ENCODE measurements around the gene ESYT3. TPM values are rescaled to one million over a fixed set of nuclear protein-coding genes. Genes with fewer than 3 reads are reported as not detected.

Gene ESYT3
- total and polyA plus RNA-seq, 2 of the 8 experiments (the other 6 are each of a cell fraction or from before 2014, with no cell fraction given), result 4.4 to 7.3 TPM

DNA sequence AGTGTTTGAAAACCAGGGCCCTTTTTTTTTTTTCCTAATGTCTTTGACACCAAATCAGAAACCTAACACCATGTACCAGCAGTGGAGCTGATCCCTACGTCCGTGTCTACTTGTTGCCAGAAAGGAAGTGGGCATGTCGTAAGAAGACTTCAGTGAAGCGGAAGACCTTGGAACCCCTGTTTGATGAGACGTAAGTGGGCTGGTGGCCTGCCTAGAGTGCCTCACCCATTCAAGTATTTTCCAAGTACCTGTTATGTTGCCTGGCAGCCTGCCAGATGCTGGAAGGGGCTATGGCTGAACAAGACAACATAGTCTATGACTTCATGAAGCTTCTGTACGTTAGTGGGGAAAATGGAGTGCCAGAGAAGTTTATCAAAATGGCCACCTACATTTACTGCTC lies 39.7 kb downstream of the ESYT3 start:
- Histone ChIP-seq H3K4ac (replicated peaks; ENCODE audit: insufficient read length, low read depth, low read length) (no peak overlapping the region), H3K23me2 (ENCODE audit: low read depth, low read length) (no peaks in the 10 kb centered on the region), H4K20me1 (replicated peaks in 1 of 2; ENCODE audit: control insufficient read depth in 1 of 2, insufficient read depth in 2 of 2, low read length in 2 of 2) (no peaks in the 10 kb centered on the region), H2BK20ac (ENCODE audit: low read length) (no peak overlapping the region), H3K9me3 (ENCODE audit: insufficient read depth in 2 of 2, low read depth in 1 of 2, low read length in 1 of 2) (no peaks in the 10 kb centered on the region), H3K79me2 (ENCODE audit: control insufficient read depth in 1 of 2, insufficient read depth in 2 of 2, low read length in 2 of 2) (no peaks in the 10 kb centered on the region), H3K23ac (ENCODE audit: insufficient read length) (no peak overlapping the region), H3K56ac (replicated peaks; ENCODE audit: insufficient read length, low read depth, low read length) (no peak overlapping the region), H2BK120ac (replicated peaks; ENCODE audit: low read depth, low read length) (no peak overlapping the region), H2BK15ac (ENCODE audit: low read length) (no peak overlapping the region), H3K4me1 (replicated peaks in 1 of 4; ENCODE audit: control insufficient read depth in 3 of 4, insufficient read depth in 4 of 4, low read length in 3 of 4) (no peaks in the 10 kb centered on the region), H3K18ac (ENCODE audit: extremely low read depth, low read length) (no peak overlapping the region), H2AK5ac (ENCODE audit: low read depth, low read length) (no peak overlapping the region), H3K4me3 (ENCODE audit: extremely low read depth in 1 of 4, insufficient read depth in 2 of 4, low read depth in 3 of 4, low read length in 4 of 4) (no peak overlapping the region), H2BK5ac (ENCODE audit: low read depth, low read length) (no peak overlapping the region), H4K8ac (ENCODE audit: extremely low read depth, insufficient read depth, low read length) (no peak overlapping the region), H4K5ac (ENCODE audit: insufficient read length, low read depth, low read length) (no peak overlapping the region), H3K27me3 (replicated peaks in 1 of 4; ENCODE audit: control insufficient read depth in 3 of 4, extremely low read depth in 1 of 4, insufficient read depth in 3 of 4, low read length in 3 of 4) (peaks cover 0 to 1% (median 0%) of the 10 kb centered on the region in 4 experiments; a peak in 1 of 7 replicates), H2AFZ (ENCODE audit: low read length) (no peak overlapping the region), H3K27ac (ENCODE audit: low read depth, low read length) (no peak overlapping the region), H3K79me1 (ENCODE audit: low read depth, low read length) (no peaks in the 10 kb centered on the region), H3K36me3 (ENCODE audit: control insufficient read depth in 2 of 4, insufficient read depth in 4 of 4, low read length in 3 of 4) (no peaks in the 10 kb centered on the region; a peak in 3 of 8 replicates), H3K4me2 (ENCODE audit: insufficient read depth in 1 of 2, low read depth in 2 of 2, low read length in 2 of 2) (no peak overlapping the region), H2BK12ac (ENCODE audit: low read depth, low read length) (no peak overlapping the region), H3K9ac (replicated peaks in 1 of 4; ENCODE audit: extremely low read depth in 1 of 4, low read depth in 3 of 4, low read length in 3 of 4) (no peak overlapping the region), H3K14ac (ENCODE audit: insufficient read length) (no peak overlapping the region), H4K91ac (replicated peaks; ENCODE audit: insufficient read length, low read length) (no peak overlapping the region)
- CTCF ChIA-PET (ENCODE audit: partially characterized antibody), result interaction anchor here (1.2 to 1.5 kb wide), 3 partner anchors 111 to 449 kb away, joined by 3 to 7 read pairs (median 4); no protein-coding TSS in a partner anchor
- FAIRE-seq, result no peak
- TF ChIP-seq PHF8 (conservative IDR thresholded peaks at IDR 0.05; ENCODE audit: low read depth, low read length) (no peak), MAX (IDR thresholded peaks at IDR 0.05) (no peak), KDM4A (IDR thresholded peaks at IDR 0.05; ENCODE audit: low read depth, low read length, severe bottlenecking) (no peak), CREB1 (IDR thresholded peaks at IDR 0.05) (no peak), POLR2A (IDR thresholded peaks at IDR 0.05; ENCODE audit: control extremely low read depth in 1 of 2, low read depth in 2 of 2, low read length in 2 of 2) (no peak), TAF7 (optimal IDR thresholded peaks at IDR 0.05; ENCODE audit: borderline replicate concordance, low read depth, low read length) (no peak), EP300 (IDR thresholded peaks at IDR 0.05; ENCODE audit: borderline replicate concordance in 1 of 2, low read depth in 2 of 2, low read length in 2 of 2) (no peak), SUZ12 (IDR thresholded peaks at IDR 0.05; ENCODE audit: low read length) (no peak), KDM5A (IDR thresholded peaks at IDR 0.05; ENCODE audit: low read length) (no peak), NRF1 (IDR thresholded peaks at IDR 0.05; ENCODE audit: low read depth, low read length) (no peak), SP4 (IDR thresholded peaks at IDR 0.05; ENCODE audit: low read length) (no peak)
- TF ChIP-seq, protein P1, sequence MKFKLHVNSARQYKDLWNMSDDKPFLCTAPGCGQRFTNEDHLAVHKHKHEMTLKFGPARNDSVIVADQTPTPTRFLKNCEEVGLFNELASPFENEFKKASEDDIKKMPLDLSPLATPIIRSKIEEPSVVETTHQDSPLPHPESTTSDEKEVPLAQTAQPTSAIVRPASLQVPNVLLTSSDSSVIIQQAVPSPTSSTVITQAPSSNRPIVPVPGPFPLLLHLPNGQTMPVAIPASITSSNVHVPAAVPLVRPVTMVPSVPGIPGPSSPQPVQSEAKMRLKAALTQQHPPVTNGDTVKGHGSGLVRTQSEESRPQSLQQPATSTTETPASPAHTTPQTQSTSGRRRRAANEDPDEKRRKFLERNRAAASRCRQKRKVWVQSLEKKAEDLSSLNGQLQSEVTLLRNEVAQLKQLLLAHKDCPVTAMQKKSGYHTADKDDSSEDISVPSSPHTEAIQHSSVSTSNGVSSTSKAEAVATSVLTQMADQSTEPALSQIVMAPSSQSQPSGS (IDR thresholded peaks at IDR 0.05; ENCODE audit: low read length), result no peak
- 98% methylated on average over 6 of the region's 6 CpGs; no CpG with 5 or more reads in 1 of the 2 experiments for WGBS, 2 experiments (ENCODE audit: extremely low coverage in 1 of 2, insufficient coverage in 1 of 2, insufficient read length in 1 of 2, insufficient replicate concordance in 2 of 2, low coverage in 1 of 2, low lambda C conversion rate in 2 of 2, missing lambda C conversion rate in 1 of 2)
- DNase-seq (ENCODE audit: low read depth in 1 of 2, low spot score in 2 of 2), result no peak
- POLR2A ChIA-PET (ENCODE audit: partially characterized antibody), result interaction anchor here (1.2 kb wide), 1 partner anchor 22 kb away, joined by 4 read pairs; no protein-coding TSS in a partner anchor

All from H1 (cell line).